Upper lobe of left lung (tissue), 4 donors: ENCODE measurements around the gene DPY19L1.

ENCODE experiments used
- CTCF ChIP-seq, 6 experiments: fragments of 450-650 bp in 4 of 6; fragments of 200-600 bp in 2 of 6; sonication (generic) in 2 of 6; IDR thresholded peaks; one replicate each; pipeline ENCODE4 v1.5.1; 2016 to 2019; ENCODE audit warnings: antibody characterized with exemption in 6 of 6
- EP300 ChIP-seq, 4 donors: sonication (generic); formaldehyde crosslinking; IDR thresholded peaks; one replicate each; pipeline ENCODE4 v1.5.1; 2017; ENCODE audit warnings: antibody characterized with exemption in 4 of 4, control low read depth in 2 of 4
- POLR2A ChIP-seq, 4 donors: fragments of 450-650 bp; IDR thresholded peaks; one replicate each; pipeline ENCODE4 v1.5.1; 2016 to 2017; ENCODE audit warnings: antibody characterized with exemption in 4 of 4, mild to moderate bottlenecking in 2 of 4
- POLR2AphosphoS5 ChIP-seq, 2 donors: sonication (generic); formaldehyde crosslinking; IDR thresholded peaks; one replicate each; pipeline ENCODE4 v1.5.1; 2017; ENCODE audit warnings: antibody characterized with exemption in 2 of 2

- TF ChIP-seq POLR2A (IDR thresholded peaks at IDR 0.05) (no peak), CTCF (IDR thresholded peaks at IDR 0.05) (no peak), POLR2AphosphoS5 (IDR thresholded peaks at IDR 0.05) (no peak), EP300 (IDR thresholded peaks at IDR 0.05) (no peak)
Observed at GRCh38 chr7:34879871-34880270, 157.4 kb downstream of the DPY19L1 start.
